ENCODE data around the gene SGTB. TPM values are rescaled to one million over a fixed set of nuclear protein-coding genes. Genes with fewer than 3 reads are reported as not detected.
A peak's percentile ranks its signal among the peaks of the same experiment; 100 is the strongest.

The SGTB gene
- total and polyA plus RNA-seq, 2 donors (not counting 1 experiment from before 2014, with no cell fraction given), result 1.8 to 5.5 TPM

DNA sequence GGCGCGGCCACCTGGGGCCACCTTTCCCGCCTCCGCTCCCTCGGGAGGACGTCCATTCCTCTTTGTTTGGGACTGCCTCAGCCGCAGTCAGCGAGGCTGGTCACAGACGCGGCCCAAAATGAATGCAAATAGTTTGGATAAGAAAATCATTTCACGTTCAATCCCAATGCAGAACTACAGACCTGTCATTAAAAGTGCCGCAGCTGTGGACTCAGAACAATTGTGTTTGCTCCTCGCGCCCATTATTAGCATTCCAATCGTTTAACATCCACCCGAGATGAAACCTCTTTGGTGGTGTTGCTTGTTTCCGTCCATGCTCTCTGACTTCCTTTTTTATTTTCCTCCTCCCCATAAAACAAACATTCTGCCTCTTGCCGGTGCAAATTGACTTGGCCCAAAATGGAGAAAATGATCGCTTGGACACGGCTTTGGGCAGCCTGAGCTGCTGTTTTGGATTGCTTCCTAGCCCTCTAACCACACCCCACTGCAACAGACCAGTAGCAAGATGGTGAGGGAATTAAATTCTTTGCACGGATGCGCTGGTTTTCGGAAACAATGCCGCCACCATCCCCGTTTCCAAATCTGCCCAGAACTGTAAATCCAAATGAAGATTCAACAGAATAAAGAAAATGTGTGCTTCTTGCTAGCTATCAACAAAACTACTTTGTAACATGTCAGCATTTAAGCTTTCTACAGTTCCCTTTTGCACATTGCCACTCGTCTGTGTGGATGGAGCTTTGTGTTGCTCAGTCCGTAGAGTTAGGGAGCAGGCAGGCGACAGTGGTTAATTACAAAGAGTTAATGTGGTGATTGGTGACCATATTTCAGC, 880 bp upstream of the SGTB start:
- Mint-ChIP-seq H3K4me3 (peak overlapping the region; percentile 91), H3K27ac (peak overlapping the region; percentile 82), H3K4me1 (peaks cover 25% of the 10 kb centered on the region), H3K9me3 (ENCODE audit: insufficient read depth) (no peaks in the 10 kb centered on the region), H3K27me3 (no peaks in the 10 kb centered on the region)
- H2AFZ ChIP-seq (ENCODE audit: insufficient read depth, low read depth, low read length, poor library complexity, severe bottlenecking), result peak overlapping the region; percentile 97
- DNase-seq (peak; percentile 37), ATAC-seq (ENCODE audit: low read depth) (no peak)
- H3K79me2 ChIP-seq (ENCODE audit: control insufficient read depth, insufficient read depth, low read length), result peaks cover 11% of the 10 kb centered on the region
- no peak for TF ChIP-seq EZH2 (IDR thresholded peaks at IDR 0.05; ENCODE audit: borderline replicate concordance, insufficient read depth, low read depth, low read length, poor library complexity, severe bottlenecking)
- TF ChIP-seq, protein P1, sequence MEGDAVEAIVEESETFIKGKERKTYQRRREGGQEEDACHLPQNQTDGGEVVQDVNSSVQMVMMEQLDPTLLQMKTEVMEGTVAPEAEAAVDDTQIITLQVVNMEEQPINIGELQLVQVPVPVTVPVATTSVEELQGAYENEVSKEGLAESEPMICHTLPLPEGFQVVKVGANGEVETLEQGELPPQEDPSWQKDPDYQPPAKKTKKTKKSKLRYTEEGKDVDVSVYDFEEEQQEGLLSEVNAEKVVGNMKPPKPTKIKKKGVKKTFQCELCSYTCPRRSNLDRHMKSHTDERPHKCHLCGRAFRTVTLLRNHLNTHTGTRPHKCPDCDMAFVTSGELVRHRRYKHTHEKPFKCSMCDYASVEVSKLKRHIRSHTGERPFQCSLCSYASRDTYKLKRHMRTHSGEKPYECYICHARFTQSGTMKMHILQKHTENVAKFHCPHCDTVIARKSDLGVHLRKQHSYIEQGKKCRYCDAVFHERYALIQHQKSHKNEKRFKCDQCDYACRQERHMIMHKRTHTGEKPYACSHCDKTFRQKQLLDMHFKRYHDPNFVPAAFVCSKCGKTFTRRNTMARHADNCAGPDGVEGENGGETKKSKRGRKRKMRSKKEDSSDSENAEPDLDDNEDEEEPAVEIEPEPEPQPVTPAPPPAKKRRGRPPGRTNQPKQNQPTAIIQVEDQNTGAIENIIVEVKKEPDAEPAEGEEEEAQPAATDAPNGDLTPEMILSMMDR (IDR thresholded peaks at IDR 0.05), result no peak
- no peaks in the 10 kb centered on the region for H3K9me3 ChIP-seq (ENCODE audit: control extremely low read depth in 1 of 3, control insufficient read depth in 2 of 3, insufficient read depth in 1 of 3, low read length in 2 of 3)
- H3K9ac ChIP-seq (ENCODE audit: low read length), result peak overlapping the region; percentile 97
- peak overlapping the region in 1 of 2 donors; percentile 47 for H3K27ac ChIP-seq (ENCODE audit: low read length in 2 of 2)
- H4K20me1 ChIP-seq (ENCODE audit: control insufficient read depth, insufficient read depth, low read length, poor library complexity, severe bottlenecking), result no peaks in the 10 kb centered on the region
- intact Hi-C loops (cut with micrococcal nuclease), result loop anchor here (1.0 to 10.0 kb wide), 7 partner anchors 98 to 1492 kb away; partner anchors contain the start of genes CENPK, CWC27, PPWD1 and SREK1
- H3K27me3 ChIP-seq (replicated peaks in 1 of 4; ENCODE audit: control extremely low read depth in 1 of 4, control insufficient read depth in 3 of 4, insufficient read depth in 4 of 4, low read length in 3 of 4), result no peaks in the 10 kb centered on the region
- POLR2A ChIA-PET, result interaction anchor here (1.0 to 1.3 kb wide), 2 partner anchors 204 to 421 kb away, joined by 3 to 6 read pairs; partner anchors contain the start of genes ERBIN and SREK1
- peak overlapping the region; percentile 99 for H3K4me2 ChIP-seq (replicated peaks; ENCODE audit: low read depth, low read length, poor library complexity, severe bottlenecking)
- peaks cover 13 to 18% of the 10 kb centered on the region in 2 donors for H3K4me1 ChIP-seq (ENCODE audit: control insufficient read depth in 2 of 2, insufficient read depth in 2 of 2, low read length in 2 of 2)
- CTCF ChIA-PET, result no interaction called here
- 5% methylated on average over 19 of the region's 28 CpGs for WGBS (ENCODE audit: insufficient coverage)
- peak overlapping the region; percentile 54 to 96 (median 86) for H3K4me3 ChIP-seq (ENCODE audit: control extremely low read depth in 1 of 5, extremely low read depth in 1 of 5, insufficient read depth in 1 of 5, low read depth in 2 of 5, low read length in 4 of 5)
- peaks cover 1 to 3% of the 10 kb centered on the region in 2 experiments for H3K36me3 ChIP-seq (replicated peaks in 1 of 2; ENCODE audit: control extremely low read depth in 1 of 2, control insufficient read depth in 1 of 2, extremely low read depth in 1 of 2, insufficient read depth in 2 of 2, low read length in 1 of 2)
